ENCODE measurements around the gene OR13J1. TPM values are rescaled to one million over a fixed set of nuclear protein-coding genes. Genes with fewer than 3 reads are reported as not detected.

The OR13J1 gene
- total RNA-seq, 1 donor: not detected

- peak overlapping the region; percentile 48 for H3K4me3 ChIP-seq (ENCODE audit: low read depth, low read length)
- TF ChIP-seq CTCF (IDR thresholded peaks at IDR 0.05; ENCODE audit: insufficient read depth, low read length): no peak
- DNase-seq (ENCODE audit: low read depth): peak; percentile 91
Measured at GRCh38 chr9:35907711-35908503, 37.7 kb upstream of the OR13J1 start.

- peak; percentile 22 for TF ChIP-seq CTCF (IDR thresholded peaks at IDR 0.05; ENCODE audit: insufficient read depth, low read length)
- peak; percentile 91 for DNase-seq (ENCODE audit: low read depth)
- peak overlapping the region; percentile 48 for H3K4me3 ChIP-seq (ENCODE audit: low read depth, low read length)
Measured at GRCh38 chr9:35906923-35907699, 36.9 kb upstream of the OR13J1 start.

- peak; percentile 98 for DNase-seq (ENCODE audit: low read depth)
- no peak for TF ChIP-seq CTCF (IDR thresholded peaks at IDR 0.05; ENCODE audit: insufficient read depth, low read length)
- peak within 1 kb of the TSS; percentile 48 for H3K4me3 ChIP-seq (ENCODE audit: low read depth, low read length)
Measured at GRCh38 chr9:35905912-35906679, 35.9 kb upstream of the OR13J1 start, which contains the start of gene HRCT1. TSS of gene HRCT1 (plus strand) at chr9:35906202. CDS start at chr9:35906288, 86 bp downstream.

- no peak for TF ChIP-seq CTCF (IDR thresholded peaks at IDR 0.05; ENCODE audit: insufficient read depth, low read length)
- H3K4me3 ChIP-seq (ENCODE audit: low read depth, low read length): no peak overlapping the region
- no peak for DNase-seq (ENCODE audit: low read depth)
Measured at GRCh38 chr9:35905051-35905781, 35.0 kb upstream of the OR13J1 start.

GRCh38 chr9:35904338-35904737, 34.1 kb upstream of the OR13J1 start:
- TF ChIP-seq CTCF (IDR thresholded peaks at IDR 0.05; ENCODE audit: insufficient read depth, low read length): no peak
- H3K4me3 ChIP-seq (ENCODE audit: low read depth, low read length): no peak overlapping the region
- DNase-seq (ENCODE audit: low read depth): no peak

- peak; percentile 50 for TF ChIP-seq CTCF (IDR thresholded peaks at IDR 0.05; ENCODE audit: insufficient read depth, low read length)
- no peak overlapping the region for H3K4me3 ChIP-seq (ENCODE audit: low read depth, low read length)
- peak; percentile 72 for DNase-seq (ENCODE audit: low read depth)
Measured at GRCh38 chr9:35903049-35903448, 32.8 kb upstream of the OR13J1 start.
